Measurements from ENCODE around the gene MAP6D1.

DNA sequence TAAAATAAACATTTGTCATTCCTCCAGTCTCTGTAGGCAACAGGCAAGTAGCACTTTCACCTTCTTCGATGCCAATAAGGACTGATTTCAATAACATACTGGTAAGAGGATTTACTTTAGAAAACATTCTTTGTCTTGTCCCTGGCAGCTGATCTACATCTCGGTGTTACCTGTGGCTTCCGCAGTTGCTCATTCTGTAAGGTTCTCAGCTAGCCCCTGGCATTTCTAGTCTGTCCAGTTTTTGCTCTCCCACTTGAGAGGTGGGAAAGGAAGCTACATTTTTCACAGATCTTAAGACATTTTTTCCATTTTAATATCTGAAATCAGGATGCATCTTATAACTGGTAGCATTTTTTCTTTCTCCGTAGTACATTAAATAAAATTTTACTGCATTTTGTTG lies 19.7 kb upstream of the MAP6D1 start:
- TF ChIP-seq POLR2AphosphoS5 (IDR thresholded peaks at IDR 0.05): no peak
- TF ChIP-seq, protein P1, sequence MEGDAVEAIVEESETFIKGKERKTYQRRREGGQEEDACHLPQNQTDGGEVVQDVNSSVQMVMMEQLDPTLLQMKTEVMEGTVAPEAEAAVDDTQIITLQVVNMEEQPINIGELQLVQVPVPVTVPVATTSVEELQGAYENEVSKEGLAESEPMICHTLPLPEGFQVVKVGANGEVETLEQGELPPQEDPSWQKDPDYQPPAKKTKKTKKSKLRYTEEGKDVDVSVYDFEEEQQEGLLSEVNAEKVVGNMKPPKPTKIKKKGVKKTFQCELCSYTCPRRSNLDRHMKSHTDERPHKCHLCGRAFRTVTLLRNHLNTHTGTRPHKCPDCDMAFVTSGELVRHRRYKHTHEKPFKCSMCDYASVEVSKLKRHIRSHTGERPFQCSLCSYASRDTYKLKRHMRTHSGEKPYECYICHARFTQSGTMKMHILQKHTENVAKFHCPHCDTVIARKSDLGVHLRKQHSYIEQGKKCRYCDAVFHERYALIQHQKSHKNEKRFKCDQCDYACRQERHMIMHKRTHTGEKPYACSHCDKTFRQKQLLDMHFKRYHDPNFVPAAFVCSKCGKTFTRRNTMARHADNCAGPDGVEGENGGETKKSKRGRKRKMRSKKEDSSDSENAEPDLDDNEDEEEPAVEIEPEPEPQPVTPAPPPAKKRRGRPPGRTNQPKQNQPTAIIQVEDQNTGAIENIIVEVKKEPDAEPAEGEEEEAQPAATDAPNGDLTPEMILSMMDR (IDR thresholded peaks at IDR 0.05): no peak

Measured in prostate gland (tissue), 2 donors.